NCI-H1092 (cell line): ENCODE data around the gene ZNF506.
A peak's percentile ranks its signal among the peaks of the same experiment; 100 is the strongest.
"Not testable (repeated sequence)": the region's sequence is repeated elsewhere in the genome, so short reads cannot be mapped to it uniquely, and the experiment has no call there.

ENCODE experiments used
- DNase-seq: peaks from one replicate; lab custom pipeline; 2025; lab: John Stamatoyannopoulos, UW

The ZNF506 gene

GRCh38 chr19:19821366-19821951, at the start of gene ZNF506:
Gene ZNF506, minus strand, starts transcription at chr19:19821750. Its CDS starts 147 bp downstream, at chr19:19821603.
- DNase-seq, result peak; percentile 95

DNA sequence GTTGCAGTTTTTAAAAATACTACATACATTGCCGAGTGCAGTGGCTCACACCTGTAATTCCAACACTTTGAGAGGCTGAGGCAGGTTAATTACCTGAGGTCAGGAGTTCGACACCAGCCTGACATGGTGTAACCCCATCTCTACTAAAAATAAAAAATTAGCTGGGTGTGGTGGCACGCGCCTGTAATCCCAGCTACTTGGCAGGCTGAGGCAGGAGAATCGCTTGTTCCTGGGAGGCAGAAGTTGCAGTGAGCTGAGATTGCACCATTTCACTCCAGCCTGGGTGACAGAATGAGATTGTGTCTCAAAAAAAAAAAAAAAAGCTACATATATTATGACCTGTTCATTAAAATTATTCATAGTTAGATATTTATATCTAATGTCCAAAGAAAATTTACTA, 48.5 kb upstream of the ZNF506 start:
- DNase-seq, result not testable (repeated sequence)

- DNase-seq, result peak; percentile 3
These were observed 45.2 kb upstream of the ZNF506 start for GRCh38 chr19:19866611-19867248.

DNA sequence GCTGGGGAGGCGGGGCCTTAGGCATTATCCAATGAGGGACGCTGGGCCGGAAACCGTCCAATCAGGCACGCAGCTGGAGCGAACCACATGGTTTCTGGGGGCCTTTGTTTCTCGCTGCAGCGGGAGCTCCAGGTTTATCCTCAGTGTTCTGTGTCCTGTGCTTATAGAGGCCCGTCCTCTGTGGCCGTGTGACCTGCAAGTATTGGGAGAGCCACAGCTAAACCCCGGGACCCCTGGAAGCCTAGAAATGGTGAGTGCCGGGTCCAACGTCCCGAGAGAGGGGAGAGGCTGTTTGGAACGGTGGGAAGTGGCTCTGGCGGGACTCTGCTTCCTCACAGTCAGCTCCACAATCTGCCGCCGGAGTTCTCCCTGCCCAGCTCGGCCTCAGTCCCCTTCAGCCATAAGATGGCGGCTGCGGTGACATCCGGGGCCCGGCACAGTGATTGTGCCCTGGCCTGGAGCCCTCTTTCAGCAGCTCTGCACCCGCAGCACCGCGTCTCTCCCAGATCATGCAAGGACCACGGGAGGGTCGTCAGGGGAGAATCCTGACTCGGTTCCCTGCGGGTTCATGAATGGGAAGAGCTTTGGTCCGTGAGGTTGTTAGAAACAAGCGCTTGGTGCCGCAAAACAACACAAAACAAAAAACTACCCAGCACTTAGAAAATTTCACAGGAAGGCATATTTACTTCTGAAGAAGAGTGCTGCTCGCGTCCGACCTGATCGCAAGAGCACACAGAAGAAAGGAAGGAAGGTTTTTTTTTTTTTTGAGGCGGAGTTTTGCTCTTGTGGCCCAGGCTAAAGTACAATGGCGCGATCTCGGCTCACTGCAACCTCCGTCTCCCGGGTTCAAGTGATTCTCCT, 44.4 kb upstream of the ZNF506 start, which contains the start of gene ZNF253:
Gene ZNF253 (plus strand): TSS at position 133 of the 861 bp plus-strand sequence. CDS start 115 bp downstream, at position 248.
- DNase-seq, result peak; percentile 95

- no peak for DNase-seq
These were observed 39.3 kb upstream of the ZNF506 start for GRCh38 chr19:19860756-19861390.

GRCh38 chr19:19858751-19859150, 37.2 kb upstream of the ZNF506 start:
- DNase-seq, result no peak

DNA sequence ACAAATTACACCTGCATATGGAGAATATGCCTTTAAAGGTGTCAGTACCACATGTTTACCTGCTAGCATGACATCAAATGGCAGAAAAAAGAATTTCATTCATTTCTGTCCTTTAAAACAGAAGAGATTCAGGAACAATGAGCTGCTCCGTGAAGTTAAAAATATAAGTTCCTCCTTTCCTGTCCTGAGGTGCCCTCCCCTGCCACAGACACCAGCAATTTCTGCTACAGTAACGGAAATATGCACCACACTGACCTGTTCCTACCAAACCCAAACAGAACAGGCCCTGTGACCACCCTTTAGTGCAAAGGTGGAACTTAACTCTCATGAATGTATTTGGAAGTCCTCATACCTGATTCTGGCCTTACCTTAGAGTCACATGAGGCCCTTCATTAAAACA, 30.2 kb upstream of the ZNF506 start:
- not testable (repeated sequence) for DNase-seq

DNA sequence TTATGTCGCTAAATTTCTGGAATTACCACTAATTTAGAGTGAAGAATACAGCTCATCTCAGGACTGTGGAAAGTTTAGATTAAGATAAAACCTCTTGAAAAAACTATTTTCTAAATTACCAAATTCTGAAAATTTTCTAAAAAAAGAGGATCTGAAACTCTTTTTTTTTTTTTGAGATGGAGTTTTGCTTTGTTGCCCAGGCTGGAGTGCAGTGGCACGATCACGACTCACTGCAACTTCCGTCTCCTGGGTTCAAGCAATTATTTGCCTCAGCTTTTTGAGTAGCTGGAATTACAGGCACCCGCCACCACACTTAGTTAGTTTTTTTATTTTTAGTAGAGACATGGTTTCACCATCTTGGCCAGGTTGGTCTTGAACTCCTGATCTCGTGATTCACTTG, 27.5 kb upstream of the ZNF506 start:
- DNase-seq, result no peak

DNA sequence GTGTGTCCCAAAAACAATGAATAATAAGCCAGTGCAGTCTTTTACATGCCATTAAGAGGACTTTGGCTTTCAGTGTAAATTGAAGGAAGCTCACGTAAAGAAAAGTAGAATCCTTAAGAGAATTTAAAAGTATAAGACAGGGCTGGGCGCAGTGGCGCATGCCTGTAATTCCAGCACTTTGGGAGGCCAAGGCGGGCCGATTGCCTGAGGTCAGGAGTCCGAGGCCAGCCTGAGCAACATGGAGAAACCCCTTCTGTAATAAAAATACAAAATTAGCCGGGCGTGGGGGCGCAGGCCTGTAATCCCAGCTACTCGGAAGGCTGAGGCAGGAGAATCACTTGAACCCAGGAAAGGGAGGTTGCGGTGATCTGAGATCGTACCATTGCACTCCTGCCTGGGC, 26.2 kb upstream of the ZNF506 start:
- DNase-seq, result no peak

GRCh38 chr19:19835560-19836038, 14.0 kb upstream of the ZNF506 start:
- no peak for DNase-seq

GRCh38 chr19:19826875-19827274, 5.3 kb upstream of the ZNF506 start:
- no peak for DNase-seq

- no peak for DNase-seq
These were observed 2.4 kb upstream of the ZNF506 start for GRCh38 chr19:19823916-19824315.

GRCh38 chr19:19821976-19822375, 426 bp upstream of the ZNF506 start:
- DNase-seq, result not testable (repeated sequence)

- DNase-seq, result no peak
These were observed 703 bp downstream of the ZNF506 start for GRCh38 chr19:19820774-19821320.

GRCh38 chr19:19817357-19817756, 4.2 kb downstream of the ZNF506 start:
- DNase-seq, result no peak

- DNase-seq, result no peak
These were observed 4.9 kb downstream of the ZNF506 start for GRCh38 chr19:19816679-19817078.

- not testable (repeated sequence) for DNase-seq
These were observed 9.6 kb downstream of the ZNF506 start for GRCh38 chr19:19811999-19812398.

- no peak for DNase-seq
These were observed 16.1 kb downstream of the ZNF506 start for GRCh38 chr19:19805480-19805879.

GRCh38 chr19:19788015-19788414, 33.5 kb downstream of the ZNF506 start:
- no peak for DNase-seq

- not testable (repeated sequence) for DNase-seq
These were observed 36.1 kb downstream of the ZNF506 start for GRCh38 chr19:19785476-19785875.

GRCh38 chr19:19782783-19783182, 38.8 kb downstream of the ZNF506 start:
- DNase-seq, result no peak

DNA sequence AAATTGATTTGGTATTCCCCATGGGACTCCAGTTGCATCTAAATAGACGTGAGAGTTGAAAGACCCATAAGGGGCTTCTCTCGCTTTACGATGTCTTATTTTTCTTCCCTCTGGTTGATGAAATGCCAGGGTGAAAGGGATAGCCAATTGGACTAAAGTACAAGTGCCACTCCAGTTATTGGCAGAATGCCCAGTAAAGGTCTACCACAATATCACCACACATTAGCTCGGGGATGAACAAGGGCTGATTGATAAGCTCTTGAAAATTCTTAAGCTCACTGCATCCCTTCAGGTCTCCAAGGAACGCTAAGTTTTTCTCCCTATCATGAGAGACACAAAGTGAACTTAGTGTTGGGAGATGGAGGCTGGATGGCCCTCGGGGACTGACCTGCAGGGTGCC, 39.8 kb downstream of the ZNF506 start:
- DNase-seq, result peak; percentile 68
